Epidermal melanocyte (primary cell): ENCODE measurements around the gene ADCY9.

ENCODE experiments used
- DNase-seq: peaks from one replicate; pipeline ENCODE4 v3.0.0; 2011; ENCODE audit warnings: low spot score; ENCODE audit not compliant: insufficient read length

The ADCY9 gene

DNA sequence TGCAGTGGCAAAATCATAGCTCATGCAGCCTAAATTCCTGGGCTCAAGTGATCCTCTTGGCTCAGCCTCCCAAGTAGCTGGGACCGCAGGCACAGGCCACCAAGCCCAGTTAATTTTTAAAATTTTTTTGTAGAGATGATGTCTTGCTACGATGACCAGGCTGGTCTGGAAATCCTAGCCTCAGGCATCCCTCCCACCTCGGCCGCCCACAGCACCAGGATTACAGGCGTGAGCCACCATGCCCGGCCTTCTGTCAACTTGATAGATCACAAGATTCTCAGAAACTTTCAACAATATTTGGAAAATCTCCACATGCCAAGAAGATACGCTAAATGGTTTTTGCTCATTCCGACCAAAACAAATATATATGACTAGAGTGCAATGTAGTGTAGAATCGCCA lies 111.0 kb downstream of the ADCY9 start:
- DNase-seq = no peak

DNA sequence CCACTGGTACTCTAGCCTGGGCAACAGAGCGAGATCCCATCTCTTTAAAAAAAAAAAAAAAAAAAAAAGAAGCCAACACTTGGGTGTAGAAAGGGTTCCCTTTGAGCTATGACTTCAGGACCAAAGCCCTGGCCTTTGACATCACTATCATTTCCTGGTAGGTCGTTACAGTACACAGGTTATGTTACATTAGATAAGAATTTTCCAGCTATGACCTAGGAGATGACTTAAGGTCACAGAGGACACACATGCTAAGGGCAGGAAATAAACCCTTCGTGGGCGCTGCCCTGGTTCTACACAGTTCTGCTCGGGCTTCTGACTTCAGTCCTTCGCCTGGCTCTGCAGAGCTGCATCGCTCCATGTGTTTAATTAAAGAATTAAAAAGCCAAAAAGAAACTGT lies 112.0 kb downstream of the ADCY9 start:
- DNase-seq = no peak

GRCh38 chr16:4003576-4003975 lies 112.7 kb downstream of the ADCY9 start:
- DNase-seq = no peak

DNA sequence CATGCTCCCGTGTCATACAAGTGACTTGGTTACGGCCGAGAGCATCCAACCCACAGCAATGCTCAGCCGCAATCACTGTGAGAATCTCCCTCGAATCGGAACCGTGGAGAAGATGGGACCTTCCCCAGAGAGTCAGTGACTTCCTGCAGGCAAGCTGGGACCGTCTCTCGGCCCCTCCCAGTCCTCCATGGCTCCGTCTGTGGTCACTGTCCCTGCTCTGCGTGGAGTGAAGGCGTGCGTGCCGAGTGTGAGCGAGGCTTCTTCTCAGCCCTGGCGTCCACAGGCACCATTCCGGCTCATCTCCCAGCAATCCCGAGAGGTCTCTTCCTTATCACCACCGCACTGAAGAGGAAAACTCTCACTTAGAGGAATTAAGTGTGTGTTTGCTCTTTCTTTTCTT lies 113.1 kb downstream of the ADCY9 start:
- DNase-seq = no peak

DNA sequence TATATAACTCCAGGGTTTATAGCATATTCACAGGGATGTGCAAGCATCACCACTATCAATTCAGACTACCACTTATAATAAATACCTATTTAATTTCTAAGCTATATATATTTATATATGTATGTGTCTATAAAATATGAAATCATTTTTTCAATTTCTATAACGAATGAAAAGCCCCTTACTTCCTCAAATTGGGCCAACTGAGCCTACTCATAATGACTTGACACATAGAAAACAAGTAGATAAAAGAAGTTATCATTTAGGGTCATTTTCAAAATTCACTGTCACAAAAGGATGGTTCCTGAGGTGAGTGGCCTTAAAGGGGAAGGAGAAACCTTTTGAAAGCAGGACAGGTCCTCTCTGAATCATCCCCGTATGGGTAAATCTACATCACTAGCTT lies 114.1 kb downstream of the ADCY9 start:
- no peak for DNase-seq

DNA sequence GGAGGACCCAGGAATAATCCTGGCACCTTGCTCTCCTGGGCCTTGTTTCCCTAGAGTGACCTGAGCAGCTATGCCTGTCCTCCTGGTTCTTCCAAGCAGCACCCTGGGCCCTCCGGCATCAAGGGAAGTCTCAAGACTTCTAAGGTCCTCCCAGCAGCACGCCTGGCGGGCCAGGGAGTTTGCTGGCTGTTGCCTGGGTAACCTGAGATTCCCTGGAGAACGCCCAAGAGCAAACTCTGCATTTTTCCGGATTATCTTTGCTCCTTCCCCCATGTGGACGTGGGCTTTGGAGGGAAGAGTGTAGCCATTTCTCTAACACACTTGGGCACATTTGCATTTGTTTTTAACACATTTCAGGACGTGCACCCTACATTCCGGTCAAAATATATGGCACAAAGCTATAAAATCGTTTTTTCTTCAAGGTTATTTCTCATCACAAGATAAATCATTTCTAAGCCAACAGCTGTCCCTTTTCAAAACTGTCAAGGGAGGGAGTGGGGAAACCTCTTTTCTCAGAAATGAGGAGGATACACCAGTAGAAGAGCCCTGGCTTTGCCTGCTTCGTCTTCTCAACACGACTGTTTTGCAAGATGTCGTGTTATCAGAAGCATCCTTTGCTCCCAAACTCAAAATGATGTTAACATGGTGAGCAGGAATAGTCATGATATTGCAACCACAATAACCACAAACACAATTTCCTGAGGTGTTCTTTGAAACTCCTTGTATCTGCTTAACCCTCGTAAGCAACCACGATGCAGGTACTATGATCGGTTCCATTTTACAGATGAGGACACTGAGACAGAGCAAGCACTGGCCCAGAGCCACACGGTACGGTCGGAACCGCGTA lies 116.5 kb downstream of the ADCY9 start:
- DNase-seq = no peak

GRCh38 chr16:3998793-3999478 lies 117.3 kb downstream of the ADCY9 start:
- DNase-seq = no peak

- DNase-seq = no peak
Measured at GRCh38 chr16:3997231-3997841, 118.9 kb downstream of the ADCY9 start.

- no peak for DNase-seq
Measured at GRCh38 chr16:3995001-3995400, 121.2 kb downstream of the ADCY9 start.

- no peak for DNase-seq
Measured at GRCh38 chr16:3993052-3993785, 123.0 kb downstream of the ADCY9 start.

GRCh38 chr16:3992297-3993051 lies 123.8 kb downstream of the ADCY9 start:
- no peak for DNase-seq

- DNase-seq = no peak
Measured at GRCh38 chr16:3988824-3989223, 127.4 kb downstream of the ADCY9 start.

DNA sequence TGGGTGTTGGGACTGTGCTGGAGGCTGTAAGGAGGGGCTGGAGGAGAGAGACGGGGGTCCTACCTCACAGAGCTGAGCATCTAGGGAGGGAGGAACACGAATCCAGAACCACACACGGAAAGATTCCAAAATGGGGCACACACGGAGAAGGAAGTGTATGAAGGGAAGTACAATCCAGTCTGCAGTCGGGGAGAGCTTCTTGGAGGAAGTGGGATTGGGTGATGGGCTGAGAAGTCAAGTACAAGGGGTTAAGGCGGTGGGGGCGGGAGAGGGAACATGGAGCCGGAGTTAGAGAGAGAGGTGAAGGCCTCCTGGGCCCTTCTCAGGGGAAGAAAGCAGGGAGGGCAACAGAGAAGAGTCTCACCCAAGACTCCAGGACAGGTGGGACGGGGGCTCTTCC lies 128.2 kb downstream of the ADCY9 start:
- DNase-seq = no peak

- no peak for DNase-seq
Measured at GRCh38 chr16:3987231-3987630, 129.0 kb downstream of the ADCY9 start.

DNA sequence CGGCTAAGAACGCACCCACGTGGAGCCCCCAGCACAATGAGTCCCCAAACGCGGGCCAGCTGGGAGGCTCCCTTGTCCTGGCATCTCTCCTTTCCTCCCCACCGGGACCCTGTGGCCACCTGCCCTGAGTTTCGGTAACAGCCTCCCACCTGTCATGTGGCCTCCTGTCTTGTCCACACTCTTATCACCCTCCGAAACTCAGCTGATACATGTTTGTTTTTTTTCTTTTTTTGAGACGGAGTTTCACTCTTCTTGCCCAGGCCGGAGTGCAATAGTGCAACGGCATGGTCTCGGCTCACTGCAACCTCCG lies 130.1 kb downstream of the ADCY9 start:
- DNase-seq = no peak

GRCh38 chr16:3984111-3985060 lies 131.9 kb downstream of the ADCY9 start:
- no peak for DNase-seq

- peak; percentile 51 for DNase-seq
Measured at GRCh38 chr16:3983081-3983520, 133.1 kb downstream of the ADCY9 start.

DNA sequence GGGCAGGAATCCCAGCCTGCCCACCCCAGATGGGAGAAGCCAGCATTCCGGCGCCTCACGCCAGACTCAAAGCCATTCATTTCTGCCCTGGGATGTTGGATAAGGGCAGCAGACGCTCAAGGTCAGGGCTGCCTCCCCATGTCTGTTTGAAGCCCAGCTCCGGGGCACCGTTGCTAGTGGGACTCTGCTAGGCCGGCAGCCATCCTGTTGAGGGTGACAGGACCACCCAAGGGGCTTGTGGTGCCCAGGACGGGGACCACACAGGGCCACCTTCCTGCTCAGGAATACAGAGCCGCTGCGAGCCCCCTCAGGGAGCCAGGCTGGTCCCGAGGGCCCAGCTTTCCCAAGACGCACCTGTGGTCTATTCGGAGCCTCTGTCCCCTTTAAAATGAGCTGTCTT lies 134.0 kb downstream of the ADCY9 start:
- no peak for DNase-seq

- peak; percentile 53 for DNase-seq
Measured at GRCh38 chr16:3980253-3981111, 135.8 kb downstream of the ADCY9 start.
